NCI-H2227 (cell line): ENCODE measurements around the gene CEP72.
"Not testable (repeated sequence)": the region's sequence is repeated elsewhere in the genome, so short reads cannot be mapped to it uniquely, and the experiment has no call there.

Experiments
- DNase-seq: peaks from one replicate; lab custom pipeline; 2025; ENCODE audit not compliant: unreplicated experiment; lab: John Stamatoyannopoulos, UW

CEP72 gene

DNA sequence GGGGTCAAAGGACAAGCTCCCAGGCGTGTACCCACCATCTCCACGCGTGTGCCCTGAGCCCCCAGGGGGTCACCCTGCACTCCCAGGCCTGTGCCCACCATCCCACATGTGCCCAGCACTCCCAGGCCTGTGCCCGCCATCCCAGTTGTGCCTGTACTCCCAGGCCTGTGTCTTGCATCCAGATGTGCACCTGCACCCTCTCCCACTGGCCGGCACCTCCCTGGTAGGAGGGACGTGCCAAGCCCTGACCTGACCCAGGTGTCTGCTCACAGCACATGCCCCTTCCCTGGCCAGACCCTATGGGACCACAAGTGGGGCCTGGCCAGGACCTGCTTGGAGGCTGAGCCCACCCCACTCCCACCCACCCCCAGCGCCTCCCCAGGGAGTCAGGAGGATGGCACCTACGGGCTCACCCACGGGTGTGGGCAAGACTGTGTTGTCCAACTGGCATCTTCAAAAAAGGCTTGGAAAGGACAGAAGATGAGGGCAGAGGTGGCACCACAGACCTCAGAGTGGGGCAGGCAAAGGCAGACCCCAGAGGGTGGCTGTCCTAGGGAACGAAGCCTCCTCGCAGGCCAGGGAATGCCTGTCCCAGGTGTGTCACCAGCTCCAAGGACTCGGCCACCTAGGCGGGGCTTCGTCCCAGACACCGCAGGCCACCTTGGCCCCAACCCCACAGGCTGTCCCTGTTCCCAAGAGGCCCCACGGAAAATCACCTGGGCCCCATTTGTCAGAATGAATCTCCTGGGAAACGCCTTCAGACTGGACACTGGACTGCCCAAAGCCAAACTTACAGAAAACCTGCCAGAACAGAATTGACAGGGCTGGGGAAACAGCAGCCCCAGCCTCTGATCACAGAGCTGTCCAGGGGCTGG, 69.4 kb downstream of the CEP72 start:
- DNase-seq: not testable (repeated sequence)

DNA sequence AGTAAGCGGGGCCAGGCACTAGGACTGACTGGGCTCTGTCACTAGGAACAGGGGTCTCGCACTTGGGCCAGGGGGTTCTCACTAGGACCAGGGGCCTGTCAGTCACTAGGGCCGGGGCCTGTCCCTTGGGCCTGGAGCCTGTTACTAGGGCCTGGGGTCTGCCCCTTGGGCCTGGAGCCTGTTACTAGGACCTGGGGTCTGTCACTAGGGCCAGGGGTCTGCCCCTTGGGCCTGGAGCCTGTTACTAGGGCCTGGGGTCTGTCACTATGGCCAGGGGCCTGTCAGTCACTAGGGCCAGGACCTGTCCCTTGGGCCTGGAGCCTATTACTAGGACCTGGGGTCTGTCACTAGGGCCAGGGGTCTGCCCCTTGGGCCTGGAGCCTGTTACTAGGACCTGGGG, 70.1 kb downstream of the CEP72 start:
- not testable (repeated sequence) for DNase-seq

DNA sequence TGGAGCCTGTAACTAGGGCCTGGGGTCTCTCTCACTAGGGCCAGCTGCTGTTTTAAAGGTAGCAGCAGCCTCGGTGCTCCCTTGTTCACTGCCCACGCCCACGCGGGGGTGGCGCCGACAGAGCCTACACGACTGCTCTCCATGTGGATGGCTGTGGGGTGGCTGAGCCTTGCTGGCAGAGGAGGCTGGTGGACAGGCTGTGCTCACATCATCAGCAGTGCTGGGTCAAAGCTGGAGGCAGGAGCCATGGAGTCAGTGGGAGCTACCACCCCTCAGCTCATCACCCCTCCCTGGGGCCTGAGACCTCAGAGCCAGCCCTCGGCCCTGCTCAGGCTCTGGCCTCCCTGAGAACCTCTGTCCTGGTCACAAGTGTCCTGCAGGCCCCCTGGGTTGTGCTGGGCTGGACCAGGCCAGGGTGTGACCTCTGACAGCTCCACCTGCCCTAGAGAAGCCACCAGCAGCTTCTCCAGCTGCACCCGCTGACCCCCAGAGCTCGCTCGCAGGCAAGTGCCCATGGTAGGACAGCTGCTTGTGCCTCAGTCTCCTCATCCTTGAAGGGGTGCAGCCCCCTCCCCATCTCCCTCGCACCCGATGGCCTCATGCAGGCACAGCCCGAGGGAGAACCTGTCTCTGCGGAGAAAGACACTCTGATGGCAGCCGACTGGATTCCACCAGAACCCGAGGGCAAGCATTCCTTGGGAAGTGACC, 70.7 kb downstream of the CEP72 start:
- not testable (repeated sequence) for DNase-seq

DNA sequence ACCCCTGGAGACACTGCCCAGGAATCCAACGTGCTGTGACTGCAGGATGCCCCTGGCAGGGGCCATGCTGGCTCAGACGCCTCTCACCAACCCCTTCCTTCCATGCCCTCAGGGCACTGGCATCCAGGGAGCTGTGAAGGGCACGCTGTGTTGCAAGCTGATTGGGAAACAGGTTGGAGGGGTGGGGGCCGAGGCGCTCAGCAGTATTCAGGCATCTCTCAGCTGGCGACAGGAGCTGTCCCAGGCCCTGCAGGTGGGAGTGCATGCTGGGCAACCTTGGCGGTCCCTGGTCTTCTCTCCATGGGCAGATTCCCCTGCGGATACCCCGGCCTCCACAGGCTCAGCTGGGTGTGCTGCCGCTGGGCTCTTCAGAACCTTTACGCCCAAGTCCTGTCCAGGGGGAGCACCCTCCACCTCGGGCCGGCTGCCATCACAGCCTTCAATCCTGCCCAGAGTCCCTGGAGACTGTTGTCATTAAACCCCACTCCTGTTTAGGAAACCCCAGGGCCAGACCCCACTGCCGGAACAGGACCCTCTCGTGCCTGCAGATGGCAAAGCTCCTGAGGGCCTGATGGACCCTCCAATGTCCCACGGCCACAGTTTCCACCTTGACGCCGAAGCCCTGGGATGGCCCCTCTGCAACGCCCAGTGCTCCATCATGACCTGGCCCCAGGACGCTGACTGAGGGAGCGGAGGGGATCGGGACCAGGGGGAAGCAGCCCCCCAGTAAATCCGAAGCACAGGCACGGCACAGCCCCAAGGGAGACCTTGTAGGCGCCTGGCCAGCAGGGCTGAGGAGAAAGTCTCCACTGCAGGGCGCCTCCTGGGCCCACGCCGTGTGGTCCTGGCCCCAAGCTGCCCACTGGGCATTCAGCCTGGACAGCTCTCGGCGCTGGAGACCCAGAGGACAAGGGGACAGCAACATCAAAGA, 71.7 kb downstream of the CEP72 start:
- DNase-seq: no peak

DNA sequence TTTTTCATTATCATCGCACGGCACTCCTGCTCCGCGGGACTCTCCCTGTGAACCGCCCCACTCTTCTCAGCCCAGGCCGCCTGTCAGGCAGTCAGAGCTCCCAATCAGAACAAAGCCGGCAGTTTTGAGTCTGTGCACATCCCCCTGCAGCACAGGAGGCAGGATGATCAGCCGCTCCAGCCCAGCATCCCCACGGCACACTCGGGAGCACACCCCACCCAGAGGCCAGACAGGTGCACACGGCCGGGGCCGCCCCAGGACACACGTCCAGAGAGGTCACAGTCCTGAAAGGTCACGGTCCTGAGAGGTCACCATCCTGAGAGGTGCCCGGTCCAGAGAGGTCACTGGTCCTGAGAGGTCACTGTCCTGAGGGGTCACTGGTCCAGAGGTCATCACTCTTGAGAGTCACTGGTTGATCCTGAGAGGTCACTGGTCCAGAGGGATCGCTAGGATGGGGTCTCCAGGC, 72.6 kb downstream of the CEP72 start:
- no peak for DNase-seq

DNA sequence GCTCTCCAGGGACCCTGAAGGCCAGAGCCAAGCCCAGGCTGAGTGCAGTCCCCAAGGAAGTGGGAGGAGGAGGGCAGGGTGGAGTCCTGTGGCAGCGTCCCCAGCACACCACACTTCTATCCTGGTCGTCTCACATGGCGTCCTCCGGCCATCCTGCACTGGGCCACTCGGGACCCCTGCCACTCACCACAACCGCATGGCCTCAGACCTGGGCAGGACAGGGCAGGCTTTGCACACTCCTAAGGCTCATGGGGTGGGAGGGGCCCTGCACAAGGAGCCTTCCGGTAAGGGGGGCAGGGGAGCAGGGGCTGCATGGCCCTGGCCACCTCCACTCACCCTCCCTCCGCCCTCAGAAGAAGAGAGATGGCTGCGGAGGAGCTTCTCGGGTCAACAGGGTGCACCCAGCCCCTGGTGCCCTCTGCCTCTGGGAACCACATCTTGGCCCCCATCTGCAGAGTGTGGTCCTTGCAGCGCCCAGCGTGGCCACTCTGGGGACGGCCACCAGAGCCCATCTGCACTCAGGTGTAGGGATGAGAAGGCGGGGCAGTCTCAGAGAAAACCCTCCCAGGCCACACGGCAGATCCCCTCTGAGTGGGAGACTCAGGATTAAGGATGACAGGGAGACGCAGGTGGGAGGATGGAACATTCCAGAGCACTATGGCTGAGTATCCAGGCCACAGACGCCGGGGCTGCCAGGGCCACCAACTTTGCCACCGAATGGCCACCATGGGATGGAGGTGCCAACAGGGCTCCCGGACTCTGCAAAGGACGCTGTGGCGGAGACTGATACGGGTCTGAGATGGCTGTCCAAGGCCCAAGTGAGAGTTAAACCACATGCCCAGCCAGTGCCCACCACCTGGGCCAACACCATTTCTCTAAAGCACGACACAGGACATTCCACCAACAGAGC, 73.4 kb downstream of the CEP72 start:
- no peak for DNase-seq

DNA sequence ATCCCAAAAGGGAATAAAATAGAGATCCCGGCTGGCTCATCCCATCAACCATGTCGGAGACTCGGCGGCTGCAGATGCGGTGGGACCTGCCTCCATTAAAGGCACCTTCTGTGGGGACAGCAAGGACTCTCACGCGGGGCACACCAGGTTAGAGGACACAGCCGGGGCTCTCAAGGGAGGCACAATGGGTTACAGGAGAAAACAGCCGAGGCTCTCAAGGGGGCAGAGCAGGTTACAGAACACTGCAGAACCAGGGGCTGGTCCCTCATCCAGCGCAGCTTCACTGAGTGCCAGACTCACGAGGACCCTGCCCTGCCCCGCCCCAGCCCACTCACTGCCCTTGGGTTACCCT, 74.0 kb downstream of the CEP72 start:
- DNase-seq: not testable (repeated sequence)

DNA sequence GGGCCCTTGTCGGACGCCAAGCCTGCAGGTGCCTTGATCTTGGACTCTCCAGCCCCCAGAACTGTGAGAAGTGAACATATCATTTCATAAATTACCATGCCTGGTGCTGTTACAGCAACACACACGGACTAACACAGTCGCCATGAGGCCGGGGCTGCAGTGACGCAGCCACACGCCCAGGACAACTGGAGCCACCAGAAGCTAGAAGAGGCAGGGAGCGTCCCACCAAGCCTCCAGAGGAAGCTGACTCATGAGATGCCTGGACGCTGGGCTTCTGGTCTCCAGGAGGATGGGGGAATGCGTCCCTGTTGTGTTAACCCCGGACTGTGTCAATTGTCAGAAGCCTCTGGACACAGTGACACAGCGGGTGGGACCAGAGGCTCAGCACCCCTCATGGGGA, 74.8 kb downstream of the CEP72 start:
- DNase-seq: not testable (repeated sequence)

DNA sequence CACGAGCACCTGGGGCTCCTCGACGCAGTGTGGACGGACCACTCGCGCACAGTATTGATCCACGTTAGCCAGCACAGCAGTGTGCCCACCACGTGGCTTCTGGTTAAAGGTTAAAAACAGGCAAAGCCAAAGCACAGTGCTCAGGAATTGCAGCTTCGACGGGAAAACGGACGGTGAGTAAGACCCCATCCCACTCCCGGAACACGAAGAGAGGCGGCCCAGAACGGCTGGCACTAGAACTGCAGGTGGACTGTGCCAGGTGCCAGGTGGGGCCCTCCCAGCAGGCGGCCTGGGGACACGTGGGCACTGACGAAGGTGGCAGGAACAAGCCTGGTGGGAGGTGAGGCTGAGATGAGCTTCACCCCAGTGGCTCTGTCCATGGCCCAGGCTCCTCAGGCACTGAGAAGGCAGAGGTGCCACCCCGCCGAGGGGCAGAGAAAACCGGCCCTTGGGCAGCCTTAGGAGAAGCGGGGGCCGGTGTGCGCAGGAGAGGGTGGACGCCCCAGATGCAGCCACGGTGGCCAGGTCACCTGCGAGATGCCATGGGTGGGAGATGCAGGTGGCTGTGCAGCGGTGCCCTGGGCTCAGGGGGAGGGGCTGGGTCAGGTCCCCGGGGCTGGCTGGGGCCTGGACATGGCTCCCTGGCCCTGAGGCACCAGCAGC, 76.3 kb downstream of the CEP72 start:
- not testable (repeated sequence) for DNase-seq

DNA sequence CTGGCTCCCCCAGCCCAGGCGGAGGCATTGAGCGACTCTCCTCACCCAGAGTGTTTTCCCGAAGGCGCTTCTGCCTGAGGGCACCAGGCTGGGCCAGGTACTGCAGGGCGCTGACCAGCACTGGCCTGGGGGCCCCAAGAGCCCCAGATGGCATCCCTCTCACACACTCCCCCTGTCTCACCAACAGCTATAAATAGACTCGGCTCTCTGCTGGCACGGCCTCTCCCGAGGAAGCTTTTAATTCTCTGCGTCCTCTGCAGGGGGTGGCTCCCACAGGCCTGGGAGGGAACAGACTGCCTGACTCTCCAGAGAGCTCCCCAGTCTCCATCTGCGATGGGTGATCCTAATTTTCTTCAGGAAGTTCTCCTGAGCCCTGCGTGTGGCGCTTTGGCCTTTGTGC, 78.2 kb downstream of the CEP72 start:
- not testable (repeated sequence) for DNase-seq

DNA sequence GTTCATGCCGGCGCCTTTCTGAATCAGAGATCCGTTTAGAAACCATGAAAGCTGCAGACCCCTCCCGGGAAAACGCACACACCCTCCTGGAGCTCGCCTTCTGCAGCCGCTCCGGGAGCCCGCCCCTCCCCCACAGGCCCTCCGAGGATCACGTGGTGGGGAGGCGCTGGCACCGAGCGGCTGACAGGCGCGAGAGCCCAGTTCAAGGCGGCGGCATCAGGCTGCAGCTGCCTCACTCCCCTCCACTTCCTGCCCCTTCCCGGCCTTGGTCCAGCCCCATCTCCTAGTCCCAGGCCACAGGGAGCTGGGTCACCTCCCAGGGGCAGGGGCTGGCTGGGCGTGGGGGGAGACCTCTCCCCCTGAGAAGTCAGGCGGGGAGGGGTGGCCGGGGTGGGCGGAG, 78.9 kb downstream of the CEP72 start:
- DNase-seq: not testable (repeated sequence)

DNA sequence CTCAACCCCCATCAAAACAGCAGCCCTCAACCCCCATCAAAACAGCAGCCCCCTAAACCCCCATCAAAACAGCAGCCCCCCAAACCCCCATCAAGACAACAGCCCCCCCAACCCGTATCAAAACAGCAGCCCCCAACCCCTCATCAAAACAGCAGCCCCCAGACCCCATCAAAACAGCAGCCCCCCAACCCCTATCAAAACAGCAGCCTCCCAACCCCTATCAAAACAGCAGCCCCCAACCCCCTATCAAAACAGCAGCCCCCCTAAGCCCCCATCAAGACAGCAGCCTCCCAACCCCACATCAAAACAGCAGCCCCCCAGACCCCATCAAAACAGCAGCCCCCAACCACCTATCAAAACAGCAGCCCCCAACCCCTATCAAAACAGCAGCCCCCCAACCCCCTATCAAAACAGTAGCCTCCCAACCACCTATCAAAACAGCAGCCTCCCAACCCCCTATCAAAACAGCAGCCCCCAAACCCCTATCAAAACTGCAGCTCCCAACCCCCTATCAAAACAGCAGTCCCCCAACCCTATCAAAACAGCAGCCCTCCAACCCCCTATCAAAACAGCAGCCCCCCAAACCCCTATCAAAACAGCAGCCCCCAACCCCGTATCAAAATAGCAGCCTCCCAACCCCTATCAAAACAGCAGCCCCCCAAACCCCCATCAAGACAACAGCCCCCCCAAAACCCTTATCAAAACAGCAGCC, 79.8 kb downstream of the CEP72 start:
- DNase-seq: no peak

DNA sequence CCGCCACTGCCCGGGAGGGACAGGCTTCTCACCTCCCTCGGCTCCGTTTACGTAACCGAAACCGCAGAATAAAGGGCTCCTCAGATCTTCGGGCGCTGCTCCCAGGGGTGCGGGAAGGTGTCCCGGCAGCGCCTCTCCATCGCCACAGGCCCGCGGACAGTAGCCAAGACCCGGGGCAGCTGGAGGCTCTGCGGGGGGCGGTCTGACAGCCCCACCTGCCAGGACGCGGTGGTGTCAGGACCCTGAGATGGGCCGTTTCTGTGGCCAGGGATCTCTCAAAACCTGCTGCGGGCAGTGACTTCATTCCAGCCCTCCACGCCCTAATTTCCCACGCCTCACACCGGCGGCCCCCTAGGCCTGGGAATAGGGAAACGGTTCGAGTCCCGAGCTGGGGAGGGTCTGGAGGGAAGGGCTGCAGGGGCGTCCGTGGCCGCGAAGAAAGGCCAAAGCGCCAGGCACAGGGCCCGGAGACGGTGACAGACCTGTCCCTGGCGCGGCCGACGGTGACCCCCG, 80.4 kb downstream of the CEP72 start:
- not testable (repeated sequence) for DNase-seq

DNA sequence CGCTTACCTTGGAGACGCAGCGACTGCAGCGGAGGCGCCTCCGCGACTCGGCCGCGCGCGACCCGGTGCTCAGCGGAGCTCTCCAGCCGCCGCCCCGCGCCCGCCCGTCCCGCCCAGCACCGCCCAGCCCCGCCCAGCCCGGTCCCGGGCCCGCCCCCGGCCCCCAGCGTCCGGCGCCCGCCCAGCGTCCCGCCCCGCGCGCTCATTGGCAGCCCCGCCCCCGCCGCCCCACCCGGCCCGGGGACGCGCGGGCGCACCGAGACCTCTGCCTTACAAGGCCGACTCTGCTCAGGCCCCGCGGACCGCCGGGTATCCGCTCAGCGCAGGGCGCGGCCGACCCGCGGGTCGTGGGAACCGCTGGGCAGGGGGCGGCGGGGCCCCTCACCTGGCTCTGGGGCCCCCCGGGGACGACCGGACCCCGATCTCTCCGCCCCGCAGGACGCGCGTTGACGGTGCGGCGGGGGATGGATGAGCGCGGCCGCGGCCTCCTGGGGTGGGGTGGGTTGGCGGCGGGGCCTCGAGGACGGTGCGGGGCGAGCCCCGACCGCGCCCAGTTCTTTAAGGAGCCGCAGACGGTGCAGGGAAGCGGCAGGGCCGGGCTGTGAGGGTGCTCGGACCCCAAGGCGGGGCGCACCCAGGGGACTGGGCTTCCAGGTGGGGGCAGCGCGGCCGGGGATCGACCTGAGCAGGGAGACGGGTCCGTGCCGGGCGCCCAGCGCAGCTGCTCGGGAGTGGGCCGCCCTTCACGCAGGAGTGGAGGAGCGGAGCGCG, 81.3 kb downstream of the CEP72 start, which contains the start of gene TPPP:
TSS of gene TPPP (minus strand) at position 82 of the 771 bp plus-strand sequence. CDS start 15,292 bp downstream, outside the sequence.
- DNase-seq: peak; percentile 96

DNA sequence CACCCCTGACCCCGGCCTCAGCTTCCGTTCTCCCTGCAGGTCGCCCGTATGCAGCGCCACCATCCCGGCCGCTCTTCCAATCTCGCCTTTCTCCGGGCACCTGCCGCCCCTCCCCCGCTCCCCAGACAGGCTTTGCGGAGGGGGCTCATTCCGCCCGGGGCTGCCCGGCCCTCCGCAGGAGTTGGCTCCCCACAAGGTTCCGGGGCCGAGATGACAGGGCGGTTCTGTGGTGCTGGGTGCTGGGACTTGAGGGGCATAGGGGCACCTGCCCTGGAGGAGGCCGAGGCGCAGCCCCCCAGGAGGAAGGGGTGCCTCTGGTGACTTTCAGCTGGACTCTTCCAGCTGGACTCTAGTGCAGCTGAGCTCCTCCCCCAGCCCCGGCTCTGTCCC, 81.9 kb downstream of the CEP72 start:
- DNase-seq: not testable (repeated sequence)

DNA sequence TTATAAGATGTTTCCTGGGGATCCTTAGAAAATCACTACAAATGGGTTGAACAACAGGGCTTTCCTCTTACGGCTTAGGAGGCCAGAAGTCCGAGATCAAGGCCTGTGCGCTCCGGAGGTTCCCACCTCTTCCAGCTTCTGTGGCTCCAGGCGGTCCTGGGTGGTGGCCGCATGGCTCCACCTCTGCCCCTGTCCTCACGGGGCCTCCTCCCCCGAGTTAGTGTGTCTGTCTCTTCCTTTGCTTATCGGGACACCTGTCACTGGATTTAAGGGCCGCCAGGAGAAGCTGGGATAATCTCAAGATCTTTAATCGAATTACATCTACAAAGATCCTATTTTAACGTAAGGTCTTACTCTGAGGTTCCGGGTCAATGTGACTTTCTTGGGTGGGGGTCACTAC, 83.3 kb downstream of the CEP72 start:
- not testable (repeated sequence) for DNase-seq

DNA sequence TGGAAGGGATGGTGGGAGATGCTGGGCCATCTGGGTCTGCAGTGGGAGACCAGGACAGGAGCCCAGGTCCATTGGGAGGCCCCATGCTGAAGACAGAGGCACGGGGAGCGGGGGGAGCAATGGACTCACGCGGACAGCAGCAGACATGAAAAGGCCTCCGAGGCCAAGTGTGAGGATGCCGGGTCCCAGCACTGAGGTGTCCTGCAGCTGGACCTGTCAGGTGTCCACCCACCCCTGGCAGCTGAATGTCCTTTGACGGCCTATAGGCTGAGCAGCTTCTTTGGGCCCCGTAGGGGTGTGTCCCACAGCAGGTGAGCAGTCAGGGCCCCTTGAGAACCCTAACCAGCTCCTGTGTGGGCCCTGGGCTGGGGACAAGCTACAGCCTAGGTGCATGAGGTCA, 84.1 kb downstream of the CEP72 start:
- DNase-seq: not testable (repeated sequence)
